GM12878 (cell line): ENCODE results near the gene KCNAB3. TPM values are rescaled to one million over a fixed set of nuclear protein-coding genes. Genes with fewer than 3 reads are reported as not detected.
A peak's percentile ranks its signal among the peaks of the same experiment; 100 is the strongest.

Source experiments
- ATAC-seq: fragments of 200-7000 bp; cut with Tn5 transposase; 3 replicates; pipeline ENCODE4 v1.9.1; 2020; ENCODE audit warnings: mild to moderate bottlenecking, moderate library complexity
- BruUV-seq: library from RNA; stranded (reverse); fragments of 400-500 nt; replicated peaks from 2 replicates; lab custom pipeline; 2021; lab: Mats Ljungman, UMichigan
- CTCF ChIA-PET: fragments of 300-600 bp; sonication (Branson Sonifier 250); formaldehyde crosslinking; extraction: SDS; loops from one replicate; lab custom pipeline; 2021; ENCODE audit warnings: inconsistent platforms; lab: Yijun Ruan, JAX
- POLR2A ChIA-PET: fragments of 350-600 bp; formaldehyde crosslinking; extraction: SDS; loops from one replicate; lab custom pipeline; 2021; ENCODE audit warnings: inconsistent platforms; lab: Charles Lee
- RAD21 ChIA-PET: fragments of 300-600 bp; sonication (Branson Sonifier 250); formaldehyde crosslinking; loops from one replicate; lab custom pipeline; 2023; ENCODE audit warnings: antibody characterized with exemption; ENCODE audit not compliant: unreplicated experiment; lab: Charles Lee
- SMC1A ChIA-PET: fragments of 300-600 bp; sonication (Branson Sonifier 250); formaldehyde crosslinking; loops from one replicate; lab custom pipeline; 2023; ENCODE audit not compliant: unreplicated experiment, uncharacterized antibody; lab: Charles Lee
- DNase-seq: peaks from one replicate; pipeline ENCODE4 v3.0.0-alpha.2; 2011; ENCODE audit warnings: low read depth, low spot score
- FAIRE-seq: peaks from 3 replicates; lab custom pipeline; 2011; peaks lifted over from hg19 to GRCh38; lab: Jason Lieb, UNC
- H2AFZ ChIP-seq: 2 replicates; pipeline ENCODE4 v1.6.0; 2011; ENCODE audit warnings: low read depth, low read length, control low read depth; ENCODE audit not compliant: control insufficient read depth
- H3K27ac ChIP-seq: 2 replicates; pipeline ENCODE4 v1.5.1; 2011; ENCODE audit warnings: control low read depth; ENCODE audit not compliant: control insufficient read depth, insufficient read depth
- H3K27me3 ChIP-seq, 2 experiments: replicated peaks in 1 of 2; 2 replicates each; pipeline versions ENCODE4 v1.6.0 to v1.6.1; 2011; ENCODE audit warnings: low read length in 1 of 2; ENCODE audit not compliant: control insufficient read depth in 2 of 2, insufficient read depth in 2 of 2
- H3K36me3 ChIP-seq, 2 experiments: 2 replicates each; pipeline ENCODE4 v1.5.1; 2011; ENCODE audit warnings: low read length in 1 of 2; ENCODE audit not compliant: control insufficient read depth in 2 of 2, insufficient read depth in 2 of 2
- H3K4me1 ChIP-seq: 2 replicates; pipeline ENCODE4 v1.6.1; 2011; ENCODE audit warnings: mild to moderate bottlenecking, low read length, moderate library complexity, mixed read lengths; ENCODE audit not compliant: control insufficient read depth, insufficient read depth
- H3K4me2 ChIP-seq: 2 replicates; pipeline ENCODE4 v1.6.0; 2011; ENCODE audit warnings: control low read depth; ENCODE audit not compliant: control insufficient read depth, insufficient read depth
- H3K4me3 ChIP-seq: fragments of 200-600 bp; sonication (generic); 2 replicates; pipeline ENCODE4 v1.5.1; 2016
- H3K79me2 ChIP-seq: 2 replicates; pipeline ENCODE4 v1.6.0; 2011; ENCODE audit warnings: low read length; ENCODE audit not compliant: control insufficient read depth, insufficient read depth
- H3K9ac ChIP-seq: 2 replicates; pipeline ENCODE4 v1.8.0; 2011; ENCODE audit warnings: low read length, control low read depth, mixed read lengths; ENCODE audit not compliant: control insufficient read depth, insufficient read depth
- H3K9me3 ChIP-seq: replicated peaks from 3 replicates; pipeline ENCODE4 v1.5.1; 2011; ENCODE audit warnings: mild to moderate bottlenecking, low read length; ENCODE audit not compliant: control insufficient read depth, insufficient read depth
- H4K20me1 ChIP-seq: 2 replicates; pipeline ENCODE4 v1.6.0; 2011; ENCODE audit not compliant: control insufficient read depth, insufficient read depth
- ATF7 ChIP-seq: fragments of 450-650 bp; IDR thresholded peaks from 2 replicates; pipeline ENCODE4 v1.6.1; 2016; ENCODE audit warnings: low read depth, mild to moderate bottlenecking
- CREB1 ChIP-seq: IDR thresholded peaks from 2 replicates; pipeline ENCODE4 v1.6.1; 2012; ENCODE audit warnings: low read depth, mild to moderate bottlenecking, inconsistent platforms
- ESRRA ChIP-seq: IDR thresholded peaks from 2 replicates; pipeline ENCODE4 v1.6.1; 2012; ENCODE audit warnings: mild to moderate bottlenecking, low read length, improper control_type of control experiment
- FOXK2 ChIP-seq: fragments of 450-650 bp; IDR thresholded peaks from 2 replicates; pipeline ENCODE4 v1.6.1; 2017; ENCODE audit warnings: mild to moderate bottlenecking, moderate library complexity
- HDAC2 ChIP-seq: fragments of 200-600 bp; sonication (generic); IDR thresholded peaks from 2 replicates; pipeline ENCODE4 v1.6.1; 2017
- IKZF1 ChIP-seq: fragments of 450-650 bp; conservative IDR thresholded peaks from 2 replicates; pipeline ENCODE4 v1.6.1; 2017; ENCODE audit warnings: antibody characterized with exemption, mild to moderate bottlenecking
- JUNB ChIP-seq: IDR thresholded peaks from 2 replicates; pipeline ENCODE4 v1.6.1; 2016; ENCODE audit warnings: antibody characterized with exemption, mild to moderate bottlenecking
- MXI1 ChIP-seq: fragments of 150-350 bp; IDR thresholded peaks from 2 replicates; pipeline ENCODE4 v1.6.1; 2011; ENCODE audit warnings: low read depth, mild to moderate bottlenecking, inconsistent platforms, low read length, improper control_type of control experiment
- RELB ChIP-seq: fragments of 450-650 bp; IDR thresholded peaks from 2 replicates; pipeline ENCODE4 v1.6.1; 2017; ENCODE audit warnings: low read depth, mild to moderate bottlenecking, moderate library complexity
- SUPT20H ChIP-seq: IDR thresholded peaks from 2 replicates; pipeline ENCODE4 v1.6.1; 2011; ENCODE audit warnings: low read depth, mild to moderate bottlenecking, low read length, moderate library complexity, borderline replicate concordance; ENCODE audit not compliant: control insufficient read depth
- ZNF217 ChIP-seq: fragments of 450-650 bp; IDR thresholded peaks from 2 replicates; pipeline ENCODE4 v1.6.1; 2017; ENCODE audit warnings: antibody characterized with exemption, mild to moderate bottlenecking
- WGBS: methylation state at CpG from one replicate; pipeline ENCODE4 v1.1.6; 2016; ENCODE audit warnings: low lambda C conversion rate; ENCODE audit not compliant: insufficient replicate concordance, insufficient coverage; ENCODE audit errors: missing lambda C conversion rate; 5-methylcytosine and 5-hydroxymethylcytosine counted together
- in situ Hi-C: fragments of 300-500 bp; cut with MboI; formaldehyde crosslinking; loops from 9 replicates; pipeline ENCODE4 v1.14.3; 2018; ENCODE audit warnings: mixed read lengths
- intact Hi-C: fragments of 100-400 bp; cut with micrococcal nuclease; formaldehyde crosslinking; loops from one replicate; pipeline ENCODE4 v1.14.2; 2022; ENCODE audit not compliant: unreplicated experiment
- polyA plus RNA-seq, 11 experiments: library from polyadenylated mRNA; depleted of rRNA in 4 of 11; unstranded in 6 of 11; stranded (reverse) in 5 of 11; fragments of >200 nt; fragmentation: Nextera tagmentation in 4 of 11; fragmentation: Illumina TruSeq in 1 of 11; extraction: Ambion mirVana in 4 of 11; extraction: Trizol in 1 of 11; gene quantifications; 1 replicate in 1 of 11; 2 replicates in 10 of 11; pipeline versions ENCODE4 v1.2.1 to v1.2.3, GENCODE V29; 2011 to 2016; ENCODE audit warnings: inconsistent platforms in 2 of 11, missing spikeins in 2 of 11, low read depth in 1 of 11
- total RNA-seq, 4 experiments: library from RNA; depleted of rRNA in 3 of 4; stranded (reverse); fragments of >200 nt in 3 of 4; fragmentation: Illumina TruSeq in 1 of 4; extraction: Trizol in 1 of 4; gene quantifications; 2 replicates each; pipeline versions ENCODE4 v1.2.1 to v1.2.3, GENCODE V29; 2013 to 2021
- TF ChIP-seq, protein P1 (sequence below): fragments of 450-650 bp; IDR thresholded peaks from 2 replicates; pipeline ENCODE4 v1.6.1; 2017; ENCODE audit warnings: antibody characterized with exemption, mild to moderate bottlenecking, moderate library complexity
- TF ChIP-seq, protein P2 (sequence below): IDR thresholded peaks from 2 replicates; pipeline ENCODE4 v1.6.1; 2011; ENCODE audit warnings: borderline replicate concordance, low read depth, mild to moderate bottlenecking, moderate library complexity, low read length; ENCODE audit not compliant: insufficient read depth, poor library complexity, severe bottlenecking

KCNAB3 gene
- total and polyA plus RNA-seq, 10 of the 15 experiments (the other 5 are each of a cell fraction or from before 2014, with no cell fraction given): 0.22 to 7.9 (median 1.8) TPM

- no peak overlapping the region for H3K27ac ChIP-seq
- FAIRE-seq: no peak
- peaks cover 7% of the 10 kb centered on the region for H3K4me1 ChIP-seq
- no peak for DNase-seq
- POLR2A ChIA-PET: interaction anchor here (1.4 kb wide), 1 partner anchor 10 kb away, joined by 7 read pairs; the partner anchor contains the start of genes CNTROB and TRAPPC1
- H3K36me3 ChIP-seq: no peaks in the 10 kb centered on the region; a peak in 1 of 4 replicates
- H3K4me2 ChIP-seq: peak overlapping the region; percentile 87
- H2AFZ ChIP-seq: peak overlapping the region; percentile 61
- RAD21 ChIA-PET: interaction anchor here (0.9 kb wide), 1 partner anchor 10 kb away, joined by 4 read pairs; the partner anchor contains the start of genes CNTROB and TRAPPC1
- intact Hi-C loops: no loop called here
- H3K9ac ChIP-seq: peak overlapping the region; percentile 41; the same call in 1 of the 2 replicates
- no peaks in the 10 kb centered on the region for H3K79me2 ChIP-seq
- no peaks in the 10 kb centered on the region for H3K27me3 ChIP-seq
- 59% methylated on average over 16 of the region's 16 CpGs for WGBS
- H4K20me1 ChIP-seq: no peaks in the 10 kb centered on the region
- no peaks in the 10 kb centered on the region for H3K9me3 ChIP-seq
- SMC1A ChIA-PET: interaction anchor here (0.6 to 1.3 kb wide), 3 partner anchors 12 to 99 kb away, joined by 3 read pairs; no protein-coding TSS in a partner anchor
- CTCF ChIA-PET: interaction anchor here (1.0 to 2.3 kb wide), 7 partner anchors 10 to 307 kb away, joined by 3 to 10 read pairs (median 4); partner anchors contain the start of gene FXR2
- ATAC-seq: peak; percentile 33; the same call in 2 of the 3 replicates
- in situ Hi-C loops: no loop called here
- TF ChIP-seq JUNB (no peak), ATF7 (peak; percentile 47; the same call in 1 of the 2 replicates), ESRRA (no peak), ZNF217 (no peak), SUPT20H (no peak), CREB1 (peak; percentile 24; the same call in 1 of the 2 replicates), FOXK2 (no peak), MXI1 (no peak), RELB (no peak), IKZF1 (no peak), HDAC2 (no peak)
- TF ChIP-seq, protein P1, sequence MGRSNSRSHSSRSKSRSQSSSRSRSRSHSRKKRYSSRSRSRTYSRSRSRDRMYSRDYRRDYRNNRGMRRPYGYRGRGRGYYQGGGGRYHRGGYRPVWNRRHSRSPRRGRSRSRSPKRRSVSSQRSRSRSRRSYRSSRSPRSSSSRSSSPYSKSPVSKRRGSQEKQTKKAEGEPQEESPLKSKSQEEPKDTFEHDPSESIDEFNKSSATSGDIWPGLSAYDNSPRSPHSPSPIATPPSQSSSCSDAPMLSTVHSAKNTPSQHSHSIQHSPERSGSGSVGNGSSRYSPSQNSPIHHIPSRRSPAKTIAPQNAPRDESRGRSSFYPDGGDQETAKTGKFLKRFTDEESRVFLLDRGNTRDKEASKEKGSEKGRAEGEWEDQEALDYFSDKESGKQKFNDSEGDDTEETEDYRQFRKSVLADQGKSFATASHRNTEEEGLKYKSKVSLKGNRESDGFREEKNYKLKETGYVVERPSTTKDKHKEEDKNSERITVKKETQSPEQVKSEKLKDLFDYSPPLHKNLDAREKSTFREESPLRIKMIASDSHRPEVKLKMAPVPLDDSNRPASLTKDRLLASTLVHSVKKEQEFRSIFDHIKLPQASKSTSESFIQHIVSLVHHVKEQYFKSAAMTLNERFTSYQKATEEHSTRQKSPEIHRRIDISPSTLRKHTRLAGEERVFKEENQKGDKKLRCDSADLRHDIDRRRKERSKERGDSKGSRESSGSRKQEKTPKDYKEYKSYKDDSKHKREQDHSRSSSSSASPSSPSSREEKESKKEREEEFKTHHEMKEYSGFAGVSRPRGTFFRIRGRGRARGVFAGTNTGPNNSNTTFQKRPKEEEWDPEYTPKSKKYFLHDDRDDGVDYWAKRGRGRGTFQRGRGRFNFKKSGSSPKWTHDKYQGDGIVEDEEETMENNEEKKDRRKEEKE: no peak
- TF ChIP-seq, protein P2, sequence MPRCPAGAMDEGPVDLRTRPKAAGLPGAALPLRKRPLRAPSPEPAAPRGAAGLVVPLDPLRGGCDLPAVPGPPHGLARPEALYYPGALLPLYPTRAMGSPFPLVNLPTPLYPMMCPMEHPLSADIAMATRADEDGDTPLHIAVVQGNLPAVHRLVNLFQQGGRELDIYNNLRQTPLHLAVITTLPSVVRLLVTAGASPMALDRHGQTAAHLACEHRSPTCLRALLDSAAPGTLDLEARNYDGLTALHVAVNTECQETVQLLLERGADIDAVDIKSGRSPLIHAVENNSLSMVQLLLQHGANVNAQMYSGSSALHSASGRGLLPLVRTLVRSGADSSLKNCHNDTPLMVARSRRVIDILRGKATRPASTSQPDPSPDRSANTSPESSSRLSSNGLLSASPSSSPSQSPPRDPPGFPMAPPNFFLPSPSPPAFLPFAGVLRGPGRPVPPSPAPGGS: no peak
- no TSS peak for BruUV-seq
- H3K4me3 ChIP-seq: no peak overlapping the region; the same call in 1 of the 2 replicates
These were observed 7.3 kb downstream of the KCNAB3 start for GRCh38 chr17:7922269-7922844.
